ENCODE measurements around the gene IFITM1. TPM values are rescaled to one million over a fixed set of nuclear protein-coding genes. Genes with fewer than 3 reads are reported as not detected.

The IFITM1 gene
- polyA plus RNA-seq, 1 donor from 2014 or later: 0.35 TPM

- Histone ChIP-seq H3K79me2 (replicated peaks; ENCODE audit: insufficient read depth, low read length) (no peaks in the 10 kb centered on the region), H3F3A (ENCODE audit: insufficient read depth, low read length, poor library complexity, severe bottlenecking) (no peaks in the 10 kb centered on the region), H3K9ac (ENCODE audit: low read length) (no peak overlapping the region), H3K9me2 (ENCODE audit: insufficient read depth, low read length) (no peaks in the 10 kb centered on the region), H3K4me2 (ENCODE audit: low read length) (no peak overlapping the region), H3K9me3 (ENCODE audit: low read length) (no peaks in the 10 kb centered on the region), H3K27ac (ENCODE audit: low read length) (no peak overlapping the region), H3K27me3 (ENCODE audit: insufficient read depth, low read depth, low read length) (no peaks in the 10 kb centered on the region), H3K36me3 (ENCODE audit: insufficient read depth, low read length) (no peaks in the 10 kb centered on the region), H4K20me1 (ENCODE audit: insufficient read depth) (no peaks in the 10 kb centered on the region), H2AFZ (ENCODE audit: low read depth, low read length) (no peak overlapping the region), H3K4me3 (ENCODE audit: low read length) (no peak overlapping the region)
- no peak for TF ChIP-seq EP300 (conservative IDR thresholded peaks at IDR 0.05; ENCODE audit: poor library complexity, severe bottlenecking)
- no peak for TF ChIP-seq TAF1 (IDR thresholded peaks at IDR 0.05; ENCODE audit: low read depth)
- no peak for TF ChIP-seq POLR2AphosphoS5 (IDR thresholded peaks at IDR 0.05)
- TF ChIP-seq CTCF (IDR thresholded peaks at IDR 0.05; ENCODE audit: poor library complexity, severe bottlenecking): no peak
- TF ChIP-seq REST (IDR thresholded peaks at IDR 0.05; ENCODE audit: borderline replicate concordance): no peak
- TF ChIP-seq RAD21 (conservative IDR thresholded peaks at IDR 0.05): no peak
- no peak for TF ChIP-seq EZH2 (IDR thresholded peaks at IDR 0.05; ENCODE audit: borderline replicate concordance, insufficient read depth, low read length, poor library complexity, severe bottlenecking)
- no peak for TF ChIP-seq MXI1 (conservative IDR thresholded peaks at IDR 0.05; ENCODE audit: poor library complexity, severe bottlenecking)
- no peak for TF ChIP-seq SMC3 (conservative IDR thresholded peaks at IDR 0.05; ENCODE audit: poor library complexity)
Observed at GRCh38 chr11:297051-297585, 16.7 kb upstream of the IFITM1 start.

- no peak overlapping the region for H3K9ac ChIP-seq (ENCODE audit: low read length)
- H4K20me1 ChIP-seq (ENCODE audit: insufficient read depth): no peaks in the 10 kb centered on the region
- no peak overlapping the region for H3K4me3 ChIP-seq (ENCODE audit: low read length)
- no peaks in the 10 kb centered on the region for H3K9me3 ChIP-seq (ENCODE audit: low read length)
- H3K27ac ChIP-seq (ENCODE audit: low read length): no peak overlapping the region
- no peaks in the 10 kb centered on the region for H3K36me3 ChIP-seq (ENCODE audit: insufficient read depth, low read length)
- H3K9me2 ChIP-seq (ENCODE audit: insufficient read depth, low read length): no peaks in the 10 kb centered on the region
- no peaks in the 10 kb centered on the region for H3K27me3 ChIP-seq (ENCODE audit: insufficient read depth, low read depth, low read length)
- H2AFZ ChIP-seq (ENCODE audit: low read depth, low read length): no peak overlapping the region
- H3K4me2 ChIP-seq (ENCODE audit: low read length): no peak overlapping the region
- no peaks in the 10 kb centered on the region for H3K79me2 ChIP-seq (replicated peaks; ENCODE audit: insufficient read depth, low read length)
- H3F3A ChIP-seq (ENCODE audit: insufficient read depth, low read length, poor library complexity, severe bottlenecking): no peaks in the 10 kb centered on the region
- TF ChIP-seq TAF1 (IDR thresholded peaks at IDR 0.05; ENCODE audit: low read depth): no peak
- TF ChIP-seq REST (IDR thresholded peaks at IDR 0.05; ENCODE audit: borderline replicate concordance): no peak
- no peak for TF ChIP-seq SMC3 (conservative IDR thresholded peaks at IDR 0.05; ENCODE audit: poor library complexity)
- no peak for TF ChIP-seq CTCF (IDR thresholded peaks at IDR 0.05; ENCODE audit: poor library complexity, severe bottlenecking)
- TF ChIP-seq MXI1 (conservative IDR thresholded peaks at IDR 0.05; ENCODE audit: poor library complexity, severe bottlenecking): no peak
- no peak for TF ChIP-seq POLR2AphosphoS5 (IDR thresholded peaks at IDR 0.05)
- no peak for TF ChIP-seq RAD21 (conservative IDR thresholded peaks at IDR 0.05)
- TF ChIP-seq EZH2 (IDR thresholded peaks at IDR 0.05; ENCODE audit: borderline replicate concordance, insufficient read depth, low read length, poor library complexity, severe bottlenecking): no peak
- no peak for TF ChIP-seq EP300 (conservative IDR thresholded peaks at IDR 0.05; ENCODE audit: poor library complexity, severe bottlenecking)
Observed at GRCh38 chr11:297586-298405, 16.0 kb upstream of the IFITM1 start.

Data from neural cell (in vitro differentiated cells).